Measurements from ENCODE around the gene PTPRB.

PTPRB gene

GRCh38 chr12:70604662-70605061, 32.6 kb downstream of the PTPRB start:
- Histone ChIP-seq H3K9me3 (ENCODE audit: low read length) (no peaks in the 10 kb centered on the region; the same call in 1 of the 2 replicates), H2AFZ (ENCODE audit: low read length) (no peak overlapping the region), H3K4me2 (ENCODE audit: low read length) (no peak overlapping the region), H3K36me3 (ENCODE audit: insufficient read depth, low read length) (no peaks in the 10 kb centered on the region), H3K9me2 (ENCODE audit: low read depth, low read length) (no peaks in the 10 kb centered on the region), H3K4me1 (ENCODE audit: insufficient read depth, low read length, severe bottlenecking) (no peaks in the 10 kb centered on the region), H4K20me1 (ENCODE audit: insufficient read depth, low read length) (no peaks in the 10 kb centered on the region), H3K27me3 (ENCODE audit: insufficient read depth, low read length) (peaks cover 3% of the 10 kb centered on the region; the same call in 1 of the 2 replicates), H3K9ac (ENCODE audit: low read length) (no peak overlapping the region), H3F3A (ENCODE audit: insufficient read depth, low read length) (no peaks in the 10 kb centered on the region), H3K4me3 (ENCODE audit: low read depth, low read length, poor library complexity, severe bottlenecking) (no peak overlapping the region), H3K27ac (ENCODE audit: low read depth, low read length, poor library complexity, severe bottlenecking) (no peak overlapping the region), H3K79me2 (ENCODE audit: insufficient read depth, low read length) (no peaks in the 10 kb centered on the region)
- TF ChIP-seq EZH2 (IDR thresholded peaks at IDR 0.05; ENCODE audit: borderline replicate concordance, low read length) (no peak), CTCF (IDR thresholded peaks at IDR 0.05; ENCODE audit: low read length) (no peak)

GRCh38 chr12:70603044-70603443, 34.2 kb downstream of the PTPRB start:
- Histone ChIP-seq H2AFZ (ENCODE audit: low read length) (no peak overlapping the region), H3K9ac (ENCODE audit: low read length) (no peak overlapping the region), H3K4me1 (ENCODE audit: insufficient read depth, low read length, severe bottlenecking) (no peaks in the 10 kb centered on the region), H3K9me3 (ENCODE audit: low read length) (no peaks in the 10 kb centered on the region; the same call in 1 of the 2 replicates), H3K4me3 (ENCODE audit: low read depth, low read length, poor library complexity, severe bottlenecking) (no peak overlapping the region), H3K4me2 (ENCODE audit: low read length) (no peak overlapping the region), H3K79me2 (ENCODE audit: insufficient read depth, low read length) (no peaks in the 10 kb centered on the region), H3F3A (ENCODE audit: insufficient read depth, low read length) (no peaks in the 10 kb centered on the region), H3K9me2 (ENCODE audit: low read depth, low read length) (no peaks in the 10 kb centered on the region), H4K20me1 (ENCODE audit: insufficient read depth, low read length) (no peaks in the 10 kb centered on the region), H3K27me3 (ENCODE audit: insufficient read depth, low read length) (no peaks in the 10 kb centered on the region), H3K36me3 (ENCODE audit: insufficient read depth, low read length) (no peaks in the 10 kb centered on the region), H3K27ac (ENCODE audit: low read depth, low read length, poor library complexity, severe bottlenecking) (no peak overlapping the region)
- TF ChIP-seq CTCF (IDR thresholded peaks at IDR 0.05; ENCODE audit: low read length) = no peak
- no peak for TF ChIP-seq EZH2 (IDR thresholded peaks at IDR 0.05; ENCODE audit: borderline replicate concordance, low read length)

GRCh38 chr12:70598467-70599193, 38.6 kb downstream of the PTPRB start:
- Histone ChIP-seq H3K9me3 (ENCODE audit: low read length) (no peaks in the 10 kb centered on the region; the same call in 1 of the 2 replicates), H4K20me1 (ENCODE audit: insufficient read depth, low read length) (no peaks in the 10 kb centered on the region), H3K4me2 (ENCODE audit: low read length) (no peak overlapping the region), H3K9me2 (ENCODE audit: low read depth, low read length) (no peaks in the 10 kb centered on the region), H3K9ac (ENCODE audit: low read length) (no peak overlapping the region), H3K4me1 (ENCODE audit: insufficient read depth, low read length, severe bottlenecking) (no peaks in the 10 kb centered on the region), H3F3A (ENCODE audit: insufficient read depth, low read length) (no peaks in the 10 kb centered on the region), H3K4me3 (ENCODE audit: low read depth, low read length, poor library complexity, severe bottlenecking) (no peak overlapping the region), H3K79me2 (ENCODE audit: insufficient read depth, low read length) (no peaks in the 10 kb centered on the region), H3K36me3 (ENCODE audit: insufficient read depth, low read length) (no peaks in the 10 kb centered on the region), H2AFZ (ENCODE audit: low read length) (no peak overlapping the region), H3K27me3 (ENCODE audit: insufficient read depth, low read length) (no peaks in the 10 kb centered on the region), H3K27ac (ENCODE audit: low read depth, low read length, poor library complexity, severe bottlenecking) (no peak overlapping the region)
- TF ChIP-seq CTCF (IDR thresholded peaks at IDR 0.05; ENCODE audit: low read length) (no peak), EZH2 (IDR thresholded peaks at IDR 0.05; ENCODE audit: borderline replicate concordance, low read length) (no peak)

All from OCI-LY1 (cell line).